Stromal cell of bone marrow (primary cell): ENCODE measurements around the gene TNFAIP2.
A peak's percentile ranks its signal among the peaks of the same experiment; 100 is the strongest.
"Not testable (repeated sequence)": the region's sequence is repeated elsewhere in the genome, so short reads cannot be mapped to it uniquely, and the experiment has no call there.

Experiments used
- DNase-seq: peaks from one replicate; pipeline ENCODE4 v3.0.0-alpha.2; 2012; ENCODE audit warnings: low read depth

Gene TNFAIP2

GRCh38 chr14:103135333-103136260, 12.3 kb downstream of the TNFAIP2 start:
- no peak for DNase-seq

GRCh38 chr14:103136388-103137271, 13.4 kb downstream of the TNFAIP2 start:
- DNase-seq, result no peak

GRCh38 chr14:103137689-103138300, 14.5 kb downstream of the TNFAIP2 start:
- DNase-seq, result no peak

GRCh38 chr14:103138301-103139131, 15.3 kb downstream of the TNFAIP2 start:
- DNase-seq, result no peak

GRCh38 chr14:103139132-103140025, 16.1 kb downstream of the TNFAIP2 start:
- DNase-seq, result no peak

GRCh38 chr14:103140316-103141109, 17.3 kb downstream of the TNFAIP2 start:
- DNase-seq, result no peak

- no peak for DNase-seq
These were observed 18.0 kb downstream of the TNFAIP2 start for GRCh38 chr14:103141117-103141796.

GRCh38 chr14:103142026-103142425, 18.8 kb downstream of the TNFAIP2 start:
- no peak for DNase-seq

GRCh38 chr14:103142721-103143302, 19.6 kb downstream of the TNFAIP2 start:
- DNase-seq, result no peak

- no peak for DNase-seq
These were observed 20.2 kb downstream of the TNFAIP2 start for GRCh38 chr14:103143506-103143905.

GRCh38 chr14:103144085-103144484, 20.8 kb downstream of the TNFAIP2 start:
- DNase-seq, result no peak

- DNase-seq, result no peak
These were observed 23.0 kb downstream of the TNFAIP2 start for GRCh38 chr14:103146141-103146709.

GRCh38 chr14:103149351-103150237, 26.3 kb downstream of the TNFAIP2 start:
- no peak for DNase-seq

GRCh38 chr14:103151270-103151945, 28.1 kb downstream of the TNFAIP2 start:
- no peak for DNase-seq

- DNase-seq, result peak; percentile 82
These were observed 31.7 kb downstream of the TNFAIP2 start for GRCh38 chr14:103155010-103155409.

- DNase-seq, result not testable (repeated sequence)
These were observed 32.2 kb downstream of the TNFAIP2 start for GRCh38 chr14:103155416-103155815.
